OCI-LY7 (cell line): Measurements from ENCODE around the gene ADAMTS20.

Experiments used
- CTCF ChIP-seq: fragments of 200-600 bp; sonication (generic); conservative IDR thresholded peaks from 2 replicates; pipeline ENCODE4 v1.5.1; 2014; ENCODE audit warnings: mild to moderate bottlenecking, antibody characterized with exemption, low read length, moderate library complexity, mixed read lengths
- EZH2phosphoT487 ChIP-seq: fragments of 200-600 bp; sonication (generic); IDR thresholded peaks from 2 replicates; pipeline ENCODE4 v1.6.1; 2018; ENCODE audit warnings: low read depth, borderline replicate concordance, mild to moderate bottlenecking, mixed run types, antibody characterized with exemption, low read length, moderate library complexity, mixed read lengths

- TF ChIP-seq CTCF (no peak), EZH2phosphoT487 (no peak)
Measured at GRCh38 chr12:43540470-43540869, 11.5 kb downstream of the ADAMTS20 start.
